Activated naive CD4-positive, alpha-beta T cell (primary cell): ENCODE results near the gene CHL1.

Experiments
- DNase-seq, 4 experiments: peaks; one replicate each; lab custom pipeline; 2025; lab: John Stamatoyannopoulos, UW

CHL1 gene

GRCh38 chr3:196311-197148 lies at the start of gene CHL1:
Gene CHL1 (plus strand): TSS chr3:196763. CDS start chr3:319777, 123,014 bp downstream.
- DNase-seq = no peak

- no peak for DNase-seq
Measured at GRCh38 chr3:151614-152189, 44.9 kb upstream of the CHL1 start.

GRCh38 chr3:159974-160373 lies 36.6 kb upstream of the CHL1 start:
- DNase-seq = no peak

GRCh38 chr3:166071-166470 lies 30.5 kb upstream of the CHL1 start:
- DNase-seq = no peak

GRCh38 chr3:166799-167198 lies 29.8 kb upstream of the CHL1 start:
- no peak for DNase-seq

- DNase-seq = no peak
Measured at GRCh38 chr3:173886-174285, 22.7 kb upstream of the CHL1 start.

GRCh38 chr3:184976-185375 lies 11.6 kb upstream of the CHL1 start:
- no peak for DNase-seq

- no peak for DNase-seq
Measured at GRCh38 chr3:192215-192929, 4.2 kb upstream of the CHL1 start.

GRCh38 chr3:194001-194400 lies 2.6 kb upstream of the CHL1 start:
- DNase-seq = no peak

- no peak for DNase-seq
Measured at GRCh38 chr3:194421-194820, 2.1 kb upstream of the CHL1 start.

- DNase-seq = no peak
Measured at GRCh38 chr3:195666-196065, 897 bp upstream of the CHL1 start.

GRCh38 chr3:197149-197827 lies 725 bp downstream of the CHL1 start:
- no peak for DNase-seq

- no peak for DNase-seq
Measured at GRCh38 chr3:197828-198491, 1.4 kb downstream of the CHL1 start.

GRCh38 chr3:199835-200234 lies 3.3 kb downstream of the CHL1 start:
- no peak for DNase-seq

GRCh38 chr3:200758-201325 lies 4.3 kb downstream of the CHL1 start:
- no peak for DNase-seq

- no peak for DNase-seq
Measured at GRCh38 chr3:204102-204501, 7.5 kb downstream of the CHL1 start.

GRCh38 chr3:207973-208372 lies 11.4 kb downstream of the CHL1 start:
- no peak for DNase-seq

GRCh38 chr3:210669-211068 lies 14.1 kb downstream of the CHL1 start:
- no peak for DNase-seq

GRCh38 chr3:212432-212831 lies 15.9 kb downstream of the CHL1 start:
- DNase-seq = no peak

- DNase-seq = no peak
Measured at GRCh38 chr3:217099-217813, 20.7 kb downstream of the CHL1 start.

GRCh38 chr3:217948-218347 lies 21.4 kb downstream of the CHL1 start:
- DNase-seq = no peak
